Erythroblast (primary cell): Measurements from ENCODE around the gene GLCE.

Source experiments
- GATA1 ChIP-seq: IDR thresholded peaks from 2 replicates; pipeline ENCODE4 v1.6.1; 2011; ENCODE audit warnings: low read depth, mild to moderate bottlenecking, control low read depth, low read length, moderate library complexity
- POLR2A ChIP-seq: IDR thresholded peaks from 2 replicates; pipeline ENCODE4 v1.6.1; 2011; ENCODE audit warnings: mild to moderate bottlenecking, low read length

GRCh38 chr15:69320977-69321554 lies 160.6 kb downstream of the GLCE start:
- TF ChIP-seq POLR2A (no peak), GATA1 (no peak)
